Lower lobe of right lung (tissue), 2 donors: Measurements from ENCODE around the gene HOXA6. TPM values are rescaled to one million over a fixed set of nuclear protein-coding genes. Genes with fewer than 3 reads are reported as not detected.

ENCODE experiments used
- ATAC-seq, 2 donors: fragments of 200-7000 bp; cut with Tn5 transposase; one replicate each; pipeline ENCODE4 v1.9.1; 2020 to 2022; ENCODE audit warnings: mild to moderate bottlenecking in 2 of 2, moderate library complexity in 2 of 2
- DNase-seq: peaks from one replicate; pipeline ENCODE4 v3.0.0-alpha.2; 2020
- H3K27ac ChIP-seq: fragments of 200-600 bp; one replicate; pipeline ENCODE4 v1.8.0; 2022
- H3K27me3 ChIP-seq: fragments of 200-600 bp; one replicate; pipeline ENCODE4 v1.8.0; 2022; ENCODE audit warnings: low read depth
- H3K36me3 ChIP-seq: fragments of 200-600 bp; one replicate; pipeline ENCODE4 v1.8.0; 2022; ENCODE audit warnings: mild to moderate bottlenecking
- H3K4me1 ChIP-seq: fragments of 200-600 bp; one replicate; pipeline ENCODE4 v1.8.0; 2022
- H3K4me3 ChIP-seq: fragments of 200-600 bp; one replicate; pipeline ENCODE4 v1.8.0; 2022; ENCODE audit warnings: mild to moderate bottlenecking
- H3K9me3 ChIP-seq: fragments of 200-600 bp; one replicate; pipeline ENCODE4 v1.8.0; 2022
- intact Hi-C: fragments of 100-400 bp; cut with DNase I; formaldehyde crosslinking; loops from one replicate; pipeline ENCODE4 v1.11.0; 2022
- total RNA-seq: library from RNA; stranded (reverse); fragmentation: NEBNext Ultra II Directional; extraction: Animal tissue kit (Norgen Biotek cat#: 25700); gene quantifications from one replicate; pipeline ENCODE4 v1.2.1, GENCODE V29; 2021
- TF ChIP-seq, protein P1 (sequence below): fragments of 200-600 bp; IDR thresholded peaks from one replicate; pipeline ENCODE4 v1.8.0; 2022; ENCODE audit warnings: antibody characterized with exemption, mild to moderate bottlenecking
- donor health status: DM: no; HTN: yes; CAD: no; lungs with severe emphysema.

HOXA6 gene
- total RNA-seq, 1 donor from 2014 or later: 4.6 TPM

DNA sequence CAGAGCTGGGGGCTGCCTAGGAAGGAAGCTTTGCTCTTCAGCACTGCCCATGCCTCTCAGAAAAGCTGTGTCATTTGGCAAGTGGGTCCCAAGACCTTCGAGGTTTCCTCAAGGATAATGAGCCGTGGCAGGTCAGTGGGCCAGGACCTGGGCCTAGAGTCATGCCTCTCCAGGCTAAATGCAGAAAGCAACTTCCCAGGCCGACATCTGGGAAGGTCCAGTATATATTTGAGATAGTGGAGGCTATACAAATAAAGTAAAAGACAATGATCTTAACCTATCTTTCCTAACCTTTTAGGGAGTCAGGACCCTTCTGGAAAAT is 28.9 kb upstream of the HOXA6 start:
- H3K27me3 ChIP-seq: peaks cover 99% of the 10 kb centered on the region
- no peaks in the 10 kb centered on the region for H3K9me3 ChIP-seq
- no peak for ATAC-seq
- intact Hi-C loops: no loop called here
- no peak overlapping the region for H3K27ac ChIP-seq
- peaks cover 36% of the 10 kb centered on the region for H3K4me1 ChIP-seq
- no peak for DNase-seq
- H3K4me3 ChIP-seq: no peak overlapping the region
- TF ChIP-seq, protein P1, sequence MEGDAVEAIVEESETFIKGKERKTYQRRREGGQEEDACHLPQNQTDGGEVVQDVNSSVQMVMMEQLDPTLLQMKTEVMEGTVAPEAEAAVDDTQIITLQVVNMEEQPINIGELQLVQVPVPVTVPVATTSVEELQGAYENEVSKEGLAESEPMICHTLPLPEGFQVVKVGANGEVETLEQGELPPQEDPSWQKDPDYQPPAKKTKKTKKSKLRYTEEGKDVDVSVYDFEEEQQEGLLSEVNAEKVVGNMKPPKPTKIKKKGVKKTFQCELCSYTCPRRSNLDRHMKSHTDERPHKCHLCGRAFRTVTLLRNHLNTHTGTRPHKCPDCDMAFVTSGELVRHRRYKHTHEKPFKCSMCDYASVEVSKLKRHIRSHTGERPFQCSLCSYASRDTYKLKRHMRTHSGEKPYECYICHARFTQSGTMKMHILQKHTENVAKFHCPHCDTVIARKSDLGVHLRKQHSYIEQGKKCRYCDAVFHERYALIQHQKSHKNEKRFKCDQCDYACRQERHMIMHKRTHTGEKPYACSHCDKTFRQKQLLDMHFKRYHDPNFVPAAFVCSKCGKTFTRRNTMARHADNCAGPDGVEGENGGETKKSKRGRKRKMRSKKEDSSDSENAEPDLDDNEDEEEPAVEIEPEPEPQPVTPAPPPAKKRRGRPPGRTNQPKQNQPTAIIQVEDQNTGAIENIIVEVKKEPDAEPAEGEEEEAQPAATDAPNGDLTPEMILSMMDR: no peak
- no peaks in the 10 kb centered on the region for H3K36me3 ChIP-seq

DNA sequence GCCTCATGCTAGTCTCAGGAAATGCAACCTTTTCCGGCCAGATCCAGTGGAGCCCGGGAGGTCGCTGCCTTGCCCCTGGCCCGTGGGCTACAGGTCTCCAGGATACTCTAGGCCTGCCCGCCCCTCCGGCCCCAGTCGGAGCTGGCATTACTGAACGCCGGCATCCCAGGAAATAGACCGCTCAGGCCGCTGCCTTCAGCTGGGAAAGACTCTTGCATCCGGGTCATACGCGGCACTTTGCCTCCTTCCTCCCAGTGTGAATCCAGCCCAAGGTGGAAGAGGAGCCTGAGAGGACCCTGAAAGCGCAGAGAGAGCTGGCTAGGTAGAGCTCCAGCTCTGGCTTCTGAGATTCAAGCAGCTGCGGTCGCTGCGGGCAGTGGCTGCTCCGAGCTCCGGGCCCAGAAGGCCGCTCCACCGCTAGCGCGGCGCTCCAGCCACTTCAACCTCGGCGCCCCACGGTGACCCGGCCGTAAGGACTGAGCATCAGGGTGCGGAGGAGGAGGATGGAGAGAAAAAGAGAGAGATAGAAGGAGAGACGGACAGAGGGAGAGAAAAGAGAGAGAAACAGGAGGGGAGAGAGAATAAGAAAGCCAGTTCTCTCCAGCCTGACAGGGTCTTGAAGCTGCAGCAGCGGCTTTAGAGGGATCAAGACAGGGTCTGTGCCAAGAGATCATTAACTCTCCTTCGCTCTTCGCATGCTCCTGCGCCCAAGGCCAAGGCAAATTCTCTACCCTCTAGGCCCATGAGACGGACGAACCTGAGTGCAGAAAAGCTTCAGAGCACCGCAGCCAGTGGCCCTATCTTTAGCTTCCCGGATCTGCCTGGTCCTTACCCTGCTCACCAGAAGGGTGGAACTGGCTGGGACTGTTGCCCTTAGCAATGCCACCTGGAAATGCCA is 28.3 kb upstream of the HOXA6 start:
- intact Hi-C loops: no loop called here
- peaks cover 36% of the 10 kb centered on the region for H3K4me1 ChIP-seq
- peak; percentile 12 for DNase-seq

DNA sequence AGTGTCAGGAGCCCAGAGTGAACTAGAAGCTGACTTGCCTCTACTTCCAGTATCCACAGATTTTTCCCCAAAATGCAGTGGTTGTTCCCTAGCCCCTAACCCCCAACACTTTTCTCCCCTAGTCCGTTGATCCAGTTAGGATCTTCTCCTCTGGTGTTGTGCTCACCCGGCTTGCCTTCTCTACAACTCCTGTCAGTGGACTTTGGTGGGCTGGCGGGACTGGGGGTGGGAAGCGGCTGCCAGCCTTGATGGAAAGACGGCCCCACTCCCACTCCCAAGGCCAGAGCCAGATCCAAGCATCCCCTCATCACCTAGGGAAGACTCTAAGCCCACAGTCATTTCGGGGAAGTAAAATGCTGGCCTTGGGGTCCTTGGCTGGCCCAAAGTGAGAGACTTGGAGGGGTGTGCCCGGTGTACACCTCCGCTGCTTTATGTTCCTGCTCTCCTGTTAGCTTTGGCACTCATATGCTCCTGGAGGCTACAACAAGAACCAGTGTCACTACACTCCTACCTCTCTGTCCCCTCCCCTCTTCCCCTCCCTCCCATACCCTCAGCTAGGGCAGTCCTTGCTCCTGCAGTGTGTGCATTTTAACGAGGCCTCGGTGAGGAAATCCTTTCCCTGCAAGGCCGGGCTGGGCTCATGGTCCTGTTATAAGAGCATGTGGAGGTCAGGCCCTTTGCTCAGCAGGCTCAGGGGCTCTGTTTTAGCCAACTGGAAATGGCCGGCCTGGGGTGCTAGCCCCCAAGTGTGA is 27.5 kb upstream of the HOXA6 start:
- H3K9me3 ChIP-seq: no peaks in the 10 kb centered on the region
- intact Hi-C loops: no loop called here
- no peak for ATAC-seq
- H3K4me1 ChIP-seq: peaks cover 38% of the 10 kb centered on the region
- no peak for DNase-seq
- H3K4me3 ChIP-seq: no peak overlapping the region
- no peak overlapping the region for H3K27ac ChIP-seq
- peaks cover 100% of the 10 kb centered on the region for H3K27me3 ChIP-seq
- H3K36me3 ChIP-seq: no peaks in the 10 kb centered on the region
- TF ChIP-seq, protein P1: no peak

More for the DNA sequence above, 28.3 kb upstream of the HOXA6 start:
- TF ChIP-seq, protein P1: no peak
- peaks cover 100% of the 10 kb centered on the region for H3K27me3 ChIP-seq
- no peaks in the 10 kb centered on the region for H3K36me3 ChIP-seq
- no peak overlapping the region for H3K27ac ChIP-seq
- H3K9me3 ChIP-seq: no peaks in the 10 kb centered on the region
- ATAC-seq: no peak
- no peak overlapping the region for H3K4me3 ChIP-seq

DNA sequence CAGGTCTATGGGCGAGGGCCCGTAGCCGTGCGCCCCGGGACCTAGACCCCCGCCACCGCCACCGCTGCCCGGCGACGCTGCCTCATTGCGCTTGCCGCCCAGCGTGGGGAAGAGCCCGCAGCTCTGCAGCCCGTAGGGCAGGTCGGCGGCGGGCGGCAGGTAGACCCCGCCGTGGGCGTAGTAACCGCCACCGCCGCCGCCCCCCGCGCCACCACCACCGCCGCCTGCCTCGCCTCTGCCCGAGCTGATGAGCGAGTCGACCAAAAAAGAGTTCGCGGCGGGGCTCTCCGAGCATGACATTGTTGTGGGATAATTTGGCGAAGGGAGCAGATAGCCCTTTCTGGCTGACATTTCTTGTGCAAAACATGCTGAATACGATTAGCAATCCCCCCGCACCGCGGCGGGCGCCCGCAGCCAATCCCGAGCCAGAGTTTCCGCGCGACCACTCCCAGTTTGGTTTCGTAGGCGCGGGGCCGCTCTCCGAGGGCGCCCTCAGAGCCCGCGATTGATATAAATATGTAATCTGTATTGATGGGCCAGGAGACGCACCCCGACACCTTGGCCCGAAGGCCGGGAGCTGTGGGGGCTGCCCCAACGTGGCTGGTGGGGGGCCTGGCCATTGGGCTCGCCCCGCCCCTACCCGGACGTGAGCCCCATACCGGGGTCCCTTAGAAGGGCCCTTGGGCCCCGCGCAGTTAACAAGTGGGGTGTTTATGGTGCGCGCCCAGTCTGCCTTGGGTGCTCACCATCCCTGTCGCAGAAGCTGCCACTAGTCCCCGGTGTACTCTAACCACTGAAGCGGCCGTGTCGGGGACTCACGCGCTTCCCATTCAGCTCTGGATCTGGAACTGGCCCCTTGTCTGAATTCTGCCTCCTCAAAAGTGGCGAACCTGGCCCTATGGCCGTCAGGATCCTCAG is 26.6 kb upstream of the HOXA6 start, which contains the start of gene HOXA10:
TSS of gene HOXA10 (minus strand) at position 365 of the 918 bp plus-strand sequence. CDS start at position 351, 14 bp downstream.
- TF ChIP-seq, protein P1: no peak
- H3K27ac ChIP-seq: no peak within 1 kb of the TSS
- peak in 1 of 2 donors; percentile 14 for ATAC-seq

DNA sequence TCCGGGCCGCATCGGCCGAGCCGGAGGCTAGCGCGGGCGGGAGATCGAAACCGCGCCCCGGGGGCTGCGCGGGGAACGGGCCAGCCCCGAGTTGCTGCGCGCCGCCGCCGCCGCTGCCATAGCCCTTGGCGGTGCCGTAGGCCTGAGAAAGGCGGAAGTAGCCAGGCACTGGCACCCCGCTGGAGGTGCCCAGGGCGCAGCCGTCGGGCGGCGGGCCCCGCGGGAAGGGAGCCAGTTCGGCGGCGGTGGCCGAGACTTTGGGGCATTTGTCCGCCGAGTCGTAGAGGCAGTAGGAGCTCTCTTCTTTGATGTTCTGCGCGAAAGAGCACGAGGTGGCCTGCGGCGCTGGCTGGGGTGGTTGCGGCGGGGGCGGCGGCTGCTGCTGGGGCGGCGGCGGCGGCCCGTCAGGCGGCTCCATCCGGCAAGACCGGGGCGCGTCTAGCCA is 26.0 kb upstream of the HOXA6 start:
- no peak overlapping the region for H3K27ac ChIP-seq
- DNase-seq (peak; percentile 48), ATAC-seq (peak; percentile 71 to 73)
- peaks cover 100% of the 10 kb centered on the region for H3K27me3 ChIP-seq
- no peaks in the 10 kb centered on the region for H3K9me3 ChIP-seq
- TF ChIP-seq, protein P1: no peak
- peaks cover 40% of the 10 kb centered on the region for H3K4me1 ChIP-seq
- no peaks in the 10 kb centered on the region for H3K36me3 ChIP-seq
- intact Hi-C loops: no loop called here
- H3K4me3 ChIP-seq: peak overlapping the region; percentile 56

More for the DNA sequence above, 26.6 kb upstream of the HOXA6 start, which contains the start of gene HOXA10:
- peak; percentile 43 for DNase-seq
- H3K27me3 ChIP-seq: peaks cover 100% of the 10 kb centered on the region
- H3K36me3 ChIP-seq: no peaks in the 10 kb centered on the region
- peaks cover 38% of the 10 kb centered on the region for H3K4me1 ChIP-seq
- peak within 1 kb of the TSS; percentile 56 for H3K4me3 ChIP-seq
- intact Hi-C loops: no loop called here
- H3K9me3 ChIP-seq: no peaks in the 10 kb centered on the region
